Glomerular visceral epithelial cell (primary cell): ENCODE data around the gene STK38.
"Not testable (repeated sequence)": the region's sequence is repeated elsewhere in the genome, so short reads cannot be mapped to it uniquely, and the experiment has no call there.

Experiments
- DNase-seq: peaks from one replicate; pipeline ENCODE4 v3.0.0-alpha.2; 2016; ENCODE audit errors: extremely low spot score

STK38 gene

GRCh38 chr6:36487698-36488097 is 59.6 kb downstream of the STK38 start:
- DNase-seq, result no peak

GRCh38 chr6:36484736-36485135 is 62.5 kb downstream of the STK38 start:
- no peak for DNase-seq

- DNase-seq, result not testable (repeated sequence)
Measured at GRCh38 chr6:36483326-36483725, 64.0 kb downstream of the STK38 start.

GRCh38 chr6:36479256-36479655 is 68.0 kb downstream of the STK38 start:
- no peak for DNase-seq

GRCh38 chr6:36478051-36478526 is 69.2 kb downstream of the STK38 start:
- no peak for DNase-seq

GRCh38 chr6:36469946-36470345 is 77.3 kb downstream of the STK38 start:
- no peak for DNase-seq

- DNase-seq, result no peak
Measured at GRCh38 chr6:36469148-36469661, 78.1 kb downstream of the STK38 start.

GRCh38 chr6:36467625-36468024 is 79.7 kb downstream of the STK38 start:
- DNase-seq, result no peak

- DNase-seq, result no peak
Measured at GRCh38 chr6:36464233-36464632, 83.0 kb downstream of the STK38 start.

- no peak for DNase-seq
Measured at GRCh38 chr6:36463676-36464075, 83.6 kb downstream of the STK38 start.

GRCh38 chr6:36461646-36462045 is 85.6 kb downstream of the STK38 start:
- no peak for DNase-seq

- no peak for DNase-seq
Measured at GRCh38 chr6:36460916-36461315, 86.4 kb downstream of the STK38 start.

- no peak for DNase-seq
Measured at GRCh38 chr6:36459501-36459900, 87.8 kb downstream of the STK38 start.

GRCh38 chr6:36455486-36456027 is 91.7 kb downstream of the STK38 start:
- DNase-seq, result no peak

- DNase-seq, result not testable (repeated sequence)
Measured at GRCh38 chr6:36452897-36453296, 94.4 kb downstream of the STK38 start.

- DNase-seq, result not testable (repeated sequence)
Measured at GRCh38 chr6:36449173-36449572, 98.1 kb downstream of the STK38 start.

GRCh38 chr6:36445621-36446020 is 101.7 kb downstream of the STK38 start:
- DNase-seq, result no peak

GRCh38 chr6:36444470-36444869 is 102.8 kb downstream of the STK38 start:
- no peak for DNase-seq
